Activated T-helper 2 cell treated with anti-CD3 and anti-CD28 coated beads, Interferon-gamma antibody, Interleukin-2, Interleukin-4, amounts not matched to agents 10 μg/mL and 5 μg/mL and 100 μg/mL, durations not matched to agents 14 hours and 24 hours and 36 hours (primary cell): ENCODE data around the gene BTAF1. TPM values are rescaled to one million over a fixed set of nuclear protein-coding genes. Genes with fewer than 3 reads are reported as not detected.
"Not testable (repeated sequence)": the region's sequence is repeated elsewhere in the genome, so short reads cannot be mapped to it uniquely, and the experiment has no call there.

Experiments used
- DNase-seq: peaks from one replicate; pipeline ENCODE4 v3.0.0; 2021; ENCODE audit warnings: low spot score
- H3K27ac Mint-ChIP-seq: one replicate; pipeline ENCODE4 v1.8.0; 2021; ENCODE audit warnings: mixed read lengths
- H3K27me3 Mint-ChIP-seq: one replicate; pipeline ENCODE4 v1.8.0; 2021; ENCODE audit warnings: low read depth, mixed read lengths
- H3K36me3 Mint-ChIP-seq: one replicate; pipeline ENCODE4 v1.8.0; 2021; ENCODE audit warnings: low read depth, mixed read lengths
- H3K4me1 Mint-ChIP-seq: one replicate; pipeline ENCODE4 v1.8.0; 2021; ENCODE audit warnings: low read depth, mixed read lengths
- H3K4me3 Mint-ChIP-seq: one replicate; pipeline ENCODE4 v1.8.0; 2021; ENCODE audit warnings: low read depth, mild to moderate bottlenecking, moderate library complexity, mixed read lengths
- H3K9me3 Mint-ChIP-seq: one replicate; pipeline ENCODE4 v1.8.0; 2021; ENCODE audit warnings: mixed read lengths
- intact Hi-C: fragments of 100-400 bp; cut with micrococcal nuclease; formaldehyde crosslinking; loops from one replicate; pipeline ENCODE4 v1.15.1; 2023
- total RNA-seq: library from RNA; stranded (reverse); gene quantifications from 2 replicates; pipeline ENCODE4 v1.2.3, GENCODE V29; 2022

BTAF1 gene
- total RNA-seq, 1 donor from 2014 or later = 68.2 TPM

DNA sequence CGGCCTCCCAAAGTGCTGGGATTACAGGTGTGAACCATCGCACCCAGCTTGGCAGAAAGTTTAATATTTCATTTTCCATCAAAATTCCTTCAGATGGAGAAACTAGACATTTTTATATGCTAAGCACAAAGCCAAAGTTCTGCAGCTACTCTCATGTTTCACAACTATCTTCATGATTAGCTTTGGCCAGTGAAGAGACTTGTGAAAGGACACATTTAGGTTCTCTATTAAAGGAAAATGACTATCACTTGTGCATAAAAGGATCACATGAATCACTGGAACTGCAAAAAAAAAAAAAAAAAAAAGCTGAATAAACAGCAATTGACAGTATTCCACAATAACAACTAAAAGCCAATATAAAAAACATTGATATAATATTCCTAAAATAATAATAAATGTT is 30.5 kb upstream of the BTAF1 start:
- no peak overlapping the region for H3K27ac Mint-ChIP-seq
- H3K9me3 Mint-ChIP-seq = no peaks in the 10 kb centered on the region

DNA sequence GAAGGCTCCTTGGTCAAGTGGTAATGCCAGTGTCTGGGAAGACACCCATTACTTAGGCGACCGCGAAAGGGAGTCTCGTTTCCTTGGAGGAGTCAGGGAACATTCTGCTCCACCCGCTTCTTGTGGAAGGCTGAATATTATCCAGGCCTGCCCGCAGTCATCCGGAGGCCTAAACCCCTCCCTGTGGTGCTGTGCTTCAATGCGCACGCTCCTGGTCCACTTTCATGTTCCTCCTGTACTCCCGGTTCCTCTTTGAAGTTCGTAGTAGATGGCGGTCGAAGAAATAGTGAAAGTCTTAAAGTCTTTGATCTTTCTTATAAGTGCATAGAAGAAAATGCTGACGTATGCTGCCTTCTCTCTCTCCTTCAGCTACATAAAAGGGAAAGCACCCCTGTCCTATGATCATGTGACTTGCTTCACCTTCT is 29.3 kb upstream of the BTAF1 start:
- peaks cover 11% of the 10 kb centered on the region for H3K27me3 Mint-ChIP-seq
- intact Hi-C loops, H3K4me1 Mint-ChIP-seq, H3K9me3 Mint-ChIP-seq, H3K4me3 Mint-ChIP-seq, H3K27ac Mint-ChIP-seq, H3K36me3 Mint-ChIP-seq, DNase-seq: not testable (repeated sequence)

More for the DNA sequence above, 30.5 kb upstream of the BTAF1 start:
- Mint-ChIP-seq H3K4me3 (no peak overlapping the region), H3K4me1 (peaks cover under 1% of the 10 kb centered on the region), H3K27me3 (peaks cover 12% of the 10 kb centered on the region), H3K36me3 (no peaks in the 10 kb centered on the region)
- intact Hi-C loops = no loop called here
- DNase-seq = no peak

DNA sequence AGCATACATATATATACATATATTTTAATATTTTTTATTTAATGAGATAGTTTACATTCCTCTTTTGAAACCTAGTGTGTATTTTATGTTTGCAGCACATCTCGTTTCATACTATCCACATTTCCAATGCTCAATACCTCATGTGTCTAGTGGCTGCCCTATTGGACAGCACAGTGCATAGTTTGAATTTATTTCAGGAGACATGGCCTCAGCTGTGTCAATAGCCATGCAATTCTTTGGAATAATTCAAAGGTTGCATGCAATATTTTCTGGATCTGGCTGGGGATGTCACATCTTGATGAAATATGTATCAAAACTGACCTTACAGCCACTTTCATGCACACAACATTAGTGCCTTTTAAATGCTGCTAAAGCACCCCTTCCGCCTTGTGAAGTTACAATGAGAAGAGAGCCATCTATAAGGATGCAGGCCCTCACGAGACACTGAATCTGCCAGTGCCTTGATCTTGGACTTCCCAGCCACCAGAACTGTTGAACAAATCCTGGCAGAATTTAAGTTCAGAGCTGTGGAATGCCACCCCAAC is 27.3 kb upstream of the BTAF1 start:
- peaks cover 3% of the 10 kb centered on the region for H3K4me1 Mint-ChIP-seq

DNA sequence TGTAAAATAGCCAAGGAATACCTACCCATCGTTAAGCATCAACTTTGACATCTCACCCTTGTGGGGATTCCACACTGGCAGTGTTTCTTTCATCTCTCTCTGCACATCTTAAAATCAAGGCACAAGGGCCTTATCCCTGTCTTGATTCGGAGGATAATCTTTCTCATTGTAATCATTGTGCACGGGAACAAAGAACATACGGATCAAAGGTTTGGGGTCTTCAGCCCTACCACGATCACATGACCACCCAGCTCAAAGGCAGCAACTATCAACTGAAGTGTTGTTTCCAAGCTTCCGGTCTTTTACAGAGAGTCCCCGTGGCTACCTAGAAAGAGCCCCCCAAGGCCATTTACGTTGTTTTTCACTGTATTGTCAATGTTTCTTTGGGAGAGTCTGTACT is 26.1 kb upstream of the BTAF1 start:
- peaks cover 5% of the 10 kb centered on the region for H3K9me3 Mint-ChIP-seq
- peaks cover 5% of the 10 kb centered on the region for H3K27me3 Mint-ChIP-seq
- peaks cover 14% of the 10 kb centered on the region for H3K4me1 Mint-ChIP-seq
- no peak overlapping the region for H3K4me3 Mint-ChIP-seq
- H3K27ac Mint-ChIP-seq = no peak overlapping the region
- H3K36me3 Mint-ChIP-seq = no peaks in the 10 kb centered on the region
- intact Hi-C loops = no loop called here
- DNase-seq = no peak

More for the DNA sequence above, 27.3 kb upstream of the BTAF1 start:
- Mint-ChIP-seq H3K27ac (no peak overlapping the region), H3K27me3 (peaks cover 5% of the 10 kb centered on the region), H3K4me3 (no peak overlapping the region), H3K9me3 (peaks cover 4% of the 10 kb centered on the region), H3K36me3 (no peaks in the 10 kb centered on the region)
- no peak for DNase-seq
- intact Hi-C loops = no loop called here

DNA sequence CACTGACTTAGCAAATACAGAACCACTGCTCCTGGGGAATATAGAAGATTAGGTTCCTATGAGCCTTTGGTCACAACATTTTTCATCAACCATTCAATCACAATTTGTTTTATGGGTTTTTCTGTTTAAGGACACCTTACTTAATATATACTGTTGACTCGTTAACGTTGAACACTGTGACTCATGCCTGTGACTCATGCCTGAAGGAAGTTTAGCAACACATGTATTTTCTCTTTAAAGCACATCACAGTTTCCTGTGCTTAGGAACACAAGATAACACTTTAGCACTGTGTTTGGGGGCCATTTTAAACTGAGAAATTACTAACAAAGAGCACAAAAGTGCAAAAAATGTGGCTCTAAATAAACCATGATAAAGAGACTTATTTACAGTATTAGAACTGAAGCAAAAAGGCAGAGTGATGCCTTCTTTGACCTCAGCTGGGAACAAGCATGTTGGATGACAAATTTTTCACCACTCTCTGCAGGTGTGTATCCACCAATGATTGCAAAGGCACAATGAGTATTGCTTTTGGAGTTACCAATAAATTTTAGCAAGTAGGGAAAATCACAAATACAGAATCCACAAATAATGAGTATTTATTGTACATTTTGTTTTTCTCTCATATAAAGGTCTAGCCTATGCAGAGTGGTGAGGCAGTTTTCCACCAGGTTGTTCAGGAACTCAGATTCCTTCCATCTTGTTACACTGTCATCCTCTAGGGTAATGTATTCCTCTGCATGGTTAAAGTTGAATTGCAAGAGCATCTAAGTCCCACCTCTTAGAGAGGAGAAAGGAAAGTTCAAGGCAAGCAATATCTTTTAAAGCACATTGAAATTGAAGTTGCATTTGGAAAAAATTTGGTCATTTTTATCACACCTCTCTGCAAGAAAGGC is 21.5 kb upstream of the BTAF1 start:
- intact Hi-C loops = loop anchor here (2.0 to 10.0 kb wide), 3 partner anchors 103 to 677 kb away; partner anchors contain the start of genes HECTD2, PCGF5 and TNKS2
- Mint-ChIP-seq H3K4me1 (peaks cover 22% of the 10 kb centered on the region), H3K27me3 (no peaks in the 10 kb centered on the region), H3K4me3 (no peak overlapping the region), H3K27ac (peak overlapping the region; percentile 91), H3K9me3 (peaks cover 5% of the 10 kb centered on the region), H3K36me3 (peaks cover 12% of the 10 kb centered on the region)
- DNase-seq = peak; percentile 19

DNA sequence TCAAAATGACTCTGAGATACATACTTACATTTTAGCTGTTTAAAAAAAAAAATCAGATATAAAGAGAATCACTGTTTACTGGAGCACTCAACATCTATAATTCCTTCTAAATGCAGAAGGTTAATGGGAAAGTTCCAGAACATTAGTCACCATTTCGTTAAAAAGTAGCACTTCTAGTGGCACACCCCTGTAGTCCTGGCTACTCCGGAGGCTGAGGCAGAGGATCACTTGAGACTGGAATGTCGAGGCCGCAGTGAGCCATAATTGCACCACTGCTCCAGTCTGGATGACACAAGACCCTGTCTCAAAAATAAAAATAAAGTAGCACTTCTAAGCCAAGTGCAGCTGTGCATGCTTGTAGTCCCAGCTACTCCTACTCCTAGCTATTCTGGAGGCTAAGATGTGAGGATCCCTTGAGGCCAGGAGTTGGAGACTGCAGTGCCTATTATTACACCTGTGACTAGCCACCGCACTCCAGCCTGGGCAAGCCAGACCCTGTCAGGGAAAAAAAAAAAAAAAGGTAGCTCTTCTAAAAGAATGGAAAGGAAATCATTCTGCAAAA is 16.5 kb upstream of the BTAF1 start:
- Mint-ChIP-seq H3K27me3 (peaks cover 4% of the 10 kb centered on the region), H3K9me3 (no peaks in the 10 kb centered on the region), H3K4me1 (peaks cover 25% of the 10 kb centered on the region), H3K4me3 (peak overlapping the region; percentile 88), H3K36me3 (peaks cover 12% of the 10 kb centered on the region), H3K27ac (peak overlapping the region; percentile 78)
- no peak for DNase-seq
- intact Hi-C loops = loop anchor here (10.0 kb wide), 1 partner anchor 682 kb away; the partner anchor contains the start of gene PCGF5

DNA sequence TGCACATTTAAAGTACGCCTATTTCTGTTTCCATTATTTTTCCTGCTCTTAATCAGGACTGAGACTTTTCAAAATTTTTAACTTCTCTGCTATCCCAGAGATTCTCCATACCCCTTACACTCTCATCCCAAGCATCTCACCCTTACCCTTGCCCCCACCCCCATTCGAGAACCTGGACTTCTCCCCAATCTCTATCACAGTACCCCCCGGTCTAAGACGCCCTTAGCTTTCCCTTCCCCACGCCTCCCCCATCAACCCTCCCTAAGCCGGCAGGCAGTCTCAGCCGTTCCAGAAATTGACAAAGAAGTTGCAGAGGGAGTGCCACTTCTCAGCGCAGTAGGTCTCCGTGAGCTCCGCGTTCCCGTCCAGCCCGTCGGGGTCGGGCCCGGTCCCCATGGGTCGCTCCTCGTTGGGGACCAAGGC is 15.6 kb upstream of the BTAF1 start:
- Mint-ChIP-seq H3K27ac (peak overlapping the region; percentile 78), H3K4me1 (peaks cover 19% of the 10 kb centered on the region)
- intact Hi-C loops = loop anchor here (2.0 to 10.0 kb wide), 4 partner anchors 15 to 683 kb away; partner anchors contain the start of genes BTAF1, PCGF5 and PPP1R3C

DNA sequence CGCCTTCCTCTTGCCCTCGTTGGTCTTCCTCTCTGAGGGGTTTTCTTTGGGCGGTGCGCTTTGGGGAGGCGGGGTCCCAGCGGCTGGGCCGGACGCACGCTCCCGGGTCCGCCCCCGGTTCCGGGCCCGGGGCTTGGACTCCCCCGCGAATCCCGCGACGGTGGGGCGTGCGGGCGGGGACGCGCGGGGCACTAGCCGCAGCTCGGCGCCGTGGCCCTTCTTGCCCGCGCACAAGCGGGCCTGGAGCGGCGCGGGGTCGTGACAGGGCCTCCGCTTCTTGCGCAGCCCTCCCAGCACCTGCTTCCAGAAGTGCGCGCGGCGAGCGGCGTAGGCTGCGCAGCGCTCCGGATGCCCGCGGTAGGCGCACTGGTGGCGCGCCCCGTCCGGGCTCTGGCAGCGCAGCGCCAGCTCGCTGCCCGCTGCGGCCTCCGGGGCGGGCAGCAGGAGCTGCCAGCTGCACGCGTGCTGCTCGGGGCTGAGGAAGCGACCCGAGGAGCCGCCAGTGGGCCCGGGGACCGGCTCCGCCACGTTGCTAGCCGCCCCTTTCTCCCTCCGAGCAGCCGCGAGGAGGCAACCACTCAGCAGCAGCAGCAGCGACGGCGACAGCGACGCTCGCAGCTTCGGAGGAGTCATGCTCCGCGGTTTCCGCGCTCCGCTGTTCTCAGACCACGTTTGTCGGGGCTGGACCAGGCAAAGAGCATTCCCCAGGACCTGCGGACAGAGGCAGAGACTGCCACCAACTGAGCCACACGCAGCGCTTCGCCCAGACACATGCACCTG is 15.0 kb upstream of the BTAF1 start:
- peak overlapping the region; percentile 88 for H3K4me3 Mint-ChIP-seq
- intact Hi-C loops = loop anchor here (1.0 to 10.0 kb wide), 5 partner anchors 14 to 684 kb away; partner anchors contain the start of genes BTAF1, PCGF5 and PPP1R3C
- H3K36me3 Mint-ChIP-seq = peaks cover 12% of the 10 kb centered on the region

More for the DNA sequence above, 15.6 kb upstream of the BTAF1 start:
- Mint-ChIP-seq H3K4me3 (peak overlapping the region; percentile 88), H3K27me3 (peaks cover 7% of the 10 kb centered on the region), H3K9me3 (no peaks in the 10 kb centered on the region), H3K36me3 (peaks cover 12% of the 10 kb centered on the region)
- DNase-seq = no peak

DNA sequence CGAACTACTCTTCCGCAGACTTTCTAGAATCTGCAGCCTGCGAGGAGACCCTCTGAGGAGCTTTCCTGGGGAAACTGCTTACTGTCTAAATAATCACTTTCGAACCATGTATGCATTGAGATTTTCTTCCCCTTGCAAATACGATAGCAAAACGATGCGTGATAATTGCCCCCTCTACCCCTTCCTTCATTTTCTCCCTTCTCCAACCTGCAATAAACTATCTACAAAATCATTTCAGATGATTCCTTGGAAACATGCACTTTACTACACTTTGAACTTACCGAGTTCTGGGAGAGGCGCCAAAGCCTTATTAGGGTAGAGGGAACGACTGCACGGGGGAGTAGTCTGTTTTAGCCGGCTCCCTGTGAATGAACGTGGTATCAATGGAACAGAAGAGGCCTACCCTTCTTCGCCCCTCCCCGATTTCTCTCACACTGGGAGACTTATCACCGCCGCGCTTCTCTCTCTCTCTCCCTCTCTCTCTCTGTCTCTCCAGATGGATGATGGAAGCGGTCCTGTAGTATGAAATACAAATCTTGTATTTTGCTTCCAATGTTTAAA is 14.4 kb upstream of the BTAF1 start, which contains the start of gene FGFBP3:
FGFBP3 (minus strand) TSS at position 370 of the 561 bp plus-strand sequence. CDS start 517 bp downstream, outside the sequence.
- H3K9me3 Mint-ChIP-seq = no peaks in the 10 kb centered on the region
- peaks cover 12% of the 10 kb centered on the region for H3K36me3 Mint-ChIP-seq
- intact Hi-C loops = loop anchor here (1.0 to 10.0 kb wide), 5 partner anchors 14 to 684 kb away; partner anchors contain the start of genes BTAF1, PCGF5 and PPP1R3C
- H3K4me3 Mint-ChIP-seq = peak within 1 kb of the TSS; percentile 84
- peaks cover 19% of the 10 kb centered on the region for H3K27me3 Mint-ChIP-seq
- H3K4me1 Mint-ChIP-seq = peaks cover 20% of the 10 kb centered on the region
- no peak for DNase-seq
- peak within 1 kb of the TSS; percentile 51 for H3K27ac Mint-ChIP-seq

More for the DNA sequence above, 15.0 kb upstream of the BTAF1 start:
- H3K27me3 Mint-ChIP-seq = peaks cover 12% of the 10 kb centered on the region
- peak; percentile 69 for DNase-seq
- H3K27ac Mint-ChIP-seq = peak overlapping the region; percentile 78
- no peaks in the 10 kb centered on the region for H3K9me3 Mint-ChIP-seq
- H3K4me1 Mint-ChIP-seq = peaks cover 20% of the 10 kb centered on the region

DNA sequence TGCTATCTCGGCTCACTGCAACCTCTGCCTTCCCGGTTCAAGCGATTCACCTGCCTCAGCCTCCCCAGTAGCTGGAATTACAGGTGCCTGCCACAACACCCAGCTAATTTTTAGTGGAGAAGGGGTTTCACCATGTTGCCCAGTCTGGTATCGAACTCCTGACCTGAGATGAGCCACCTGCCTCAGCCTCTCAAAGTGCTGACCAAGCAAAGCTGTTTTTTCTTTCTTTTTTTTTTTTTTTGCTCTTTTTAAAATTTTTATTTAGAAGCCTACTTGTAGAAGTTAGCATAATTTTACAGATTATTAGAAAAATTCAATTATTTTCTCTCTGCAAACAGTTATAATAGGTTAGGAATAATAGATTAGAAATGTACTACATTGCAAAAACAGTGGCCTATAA is 13.1 kb upstream of the BTAF1 start:
- intact Hi-C loops = loop anchor here (5.0 kb wide), 1 partner anchor 613 kb away; no protein-coding TSS in a partner anchor
- peaks cover 30% of the 10 kb centered on the region for H3K27me3 Mint-ChIP-seq
- H3K27ac Mint-ChIP-seq = no peak overlapping the region
- no peak overlapping the region for H3K4me3 Mint-ChIP-seq
- no peak for DNase-seq
- peaks cover 8% of the 10 kb centered on the region for H3K36me3 Mint-ChIP-seq
- no peaks in the 10 kb centered on the region for H3K9me3 Mint-ChIP-seq
- peaks cover 20% of the 10 kb centered on the region for H3K4me1 Mint-ChIP-seq

DNA sequence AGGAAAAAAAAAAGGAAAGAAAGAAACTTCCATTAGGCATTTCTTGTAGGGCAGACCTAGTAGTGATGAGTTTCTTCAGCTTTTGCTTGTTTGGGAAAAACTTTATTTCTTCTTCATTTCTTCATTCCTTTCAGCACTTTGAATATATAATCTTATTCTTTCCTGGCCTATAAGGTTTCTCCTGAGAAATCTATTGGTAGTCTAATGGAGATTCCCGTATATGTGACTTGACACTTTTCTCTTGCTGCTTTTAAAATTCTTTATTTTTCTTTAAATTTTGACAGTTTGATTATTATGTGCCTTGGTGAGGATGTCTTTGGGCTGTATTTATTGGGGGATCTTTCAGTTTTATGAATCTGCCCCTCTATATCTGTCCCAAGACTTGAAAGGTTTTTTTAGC is 3.9 kb upstream of the BTAF1 start:
- intact Hi-C loops = loop anchor here (5.0 kb wide), 1 partner anchor 507 kb away; the partner anchor contains the start of gene HECTD2
- H3K27ac Mint-ChIP-seq = no peak overlapping the region
- no peak for DNase-seq
- H3K9me3 Mint-ChIP-seq = peaks cover 4% of the 10 kb centered on the region
- H3K36me3 Mint-ChIP-seq = peaks cover 3% of the 10 kb centered on the region
- peaks cover 35% of the 10 kb centered on the region for H3K27me3 Mint-ChIP-seq
- H3K4me1 Mint-ChIP-seq = peaks cover 9% of the 10 kb centered on the region
- no peak overlapping the region for H3K4me3 Mint-ChIP-seq
